Liver (tissue), 9 donors: Measurements from ENCODE around the gene CACNA1S. TPM values are rescaled to one million over a fixed set of nuclear protein-coding genes. Genes with fewer than 3 reads are reported as not detected.

ENCODE experiments used
- DNase-seq: peaks from one replicate; pipeline ENCODE4 v3.0.0-alpha.2; 2017; ENCODE audit warnings: low spot score
- H3K27ac ChIP-seq, 2 donors: one replicate each; pipeline ENCODE4 v1.7.0; 2013; ENCODE audit warnings: inconsistent platforms in 2 of 2, low read length in 2 of 2, control low read depth in 1 of 2, low read depth in 1 of 2, mild to moderate bottlenecking in 1 of 2
- H3K27me3 ChIP-seq, 4 donors: one replicate each; pipeline versions ENCODE4 v1.6.1 to v1.7.0; 2013; ENCODE audit warnings: low read length in 3 of 4, inconsistent platforms in 1 of 4, mild to moderate bottlenecking in 1 of 4, moderate library complexity in 1 of 4; ENCODE audit not compliant: control insufficient read depth in 4 of 4, insufficient read depth in 4 of 4
- H3K36me3 ChIP-seq, 4 donors: one replicate each; pipeline versions ENCODE4 v1.6.1 to v1.7.0; 2013; ENCODE audit warnings: low read length in 3 of 4, mild to moderate bottlenecking in 3 of 4, low read depth in 1 of 4, moderate library complexity in 1 of 4; ENCODE audit not compliant: control insufficient read depth in 4 of 4, insufficient read depth in 3 of 4
- H3K4me1 ChIP-seq, 4 donors: one replicate each; pipeline versions ENCODE4 v1.6.1 to v1.7.0; 2013; ENCODE audit warnings: low read length in 3 of 4, mild to moderate bottlenecking in 3 of 4, moderate library complexity in 1 of 4; ENCODE audit not compliant: control insufficient read depth in 4 of 4, insufficient read depth in 4 of 4
- H3K4me3 ChIP-seq, 3 donors: one replicate each; pipeline versions ENCODE4 v1.6.1 to v1.7.0; 2013; ENCODE audit warnings: low read length in 3 of 3, control low read depth in 1 of 3, low read depth in 1 of 3, mild to moderate bottlenecking in 1 of 3
- H3K9ac ChIP-seq, 2 donors: one replicate each; pipeline ENCODE4 v1.7.0; 2013; ENCODE audit warnings: low read length in 2 of 2, mild to moderate bottlenecking in 2 of 2, moderate library complexity in 2 of 2, control low read depth in 1 of 2, low read depth in 1 of 2
- H3K9me3 ChIP-seq, 4 donors: one replicate each; pipeline versions ENCODE4 v1.6.1 to v1.7.0; 2013; ENCODE audit warnings: low read length in 3 of 4; ENCODE audit not compliant: control insufficient read depth in 4 of 4
- ATF3 ChIP-seq: IDR thresholded peaks from 2 replicates; pipeline ENCODE4 v1.6.1; 2016; ENCODE audit warnings: antibody characterized with exemption
- CTCF ChIP-seq: fragments of 150-350 bp; IDR thresholded peaks from 2 replicates; pipeline ENCODE4 v1.5.1; 2017; ENCODE audit warnings: improper control_type of control experiment, low read depth, low read length; ENCODE audit not compliant: missing input control
- EGR1 ChIP-seq, 2 donors: IDR thresholded peaks; 2 replicates each; pipeline ENCODE4 v1.6.1; 2016 to 2018; ENCODE audit warnings: antibody characterized with exemption in 2 of 2, low read depth in 2 of 2
- FOXA2 ChIP-seq: IDR thresholded peaks from 2 replicates; pipeline ENCODE4 v1.6.1; 2016; ENCODE audit warnings: antibody characterized with exemption
- GABPA ChIP-seq, 2 donors: IDR thresholded peaks in 1 of 2; conservative IDR thresholded peaks in 1 of 2; 2 replicates each; pipeline ENCODE4 v1.6.1; 2016; ENCODE audit warnings: antibody characterized with exemption in 2 of 2, mild to moderate bottlenecking in 1 of 2, moderate library complexity in 1 of 2
- HNF4A ChIP-seq, 2 donors: conservative IDR thresholded peaks; 2 replicates each; pipeline ENCODE4 v1.6.1; 2016; ENCODE audit warnings: antibody characterized with exemption in 2 of 2, mild to moderate bottlenecking in 2 of 2
- HNF4G ChIP-seq: IDR thresholded peaks from 2 replicates; pipeline ENCODE4 v1.6.1; 2016; ENCODE audit warnings: antibody characterized with exemption
- JUND ChIP-seq, 2 donors: IDR thresholded peaks; 2 replicates each; pipeline ENCODE4 v1.6.1; 2016; ENCODE audit warnings: antibody characterized with exemption in 2 of 2
- MAX ChIP-seq: IDR thresholded peaks from 2 replicates; pipeline ENCODE4 v1.6.1; 2016; ENCODE audit warnings: antibody characterized with exemption
- NR2F2 ChIP-seq: IDR thresholded peaks from 2 replicates; pipeline ENCODE4 v1.6.1; 2016; ENCODE audit warnings: antibody characterized with exemption
- RXRA ChIP-seq, 2 donors: IDR thresholded peaks; 2 replicates each; pipeline ENCODE4 v1.6.1; 2017 to 2018; ENCODE audit warnings: antibody characterized with exemption in 2 of 2, mild to moderate bottlenecking in 1 of 2
- SP1 ChIP-seq: IDR thresholded peaks from 2 replicates; pipeline ENCODE4 v1.6.1; 2018; ENCODE audit warnings: antibody characterized with exemption, mild to moderate bottlenecking
- TAF1 ChIP-seq: conservative IDR thresholded peaks from 2 replicates; pipeline ENCODE4 v1.6.1; 2016; ENCODE audit warnings: antibody characterized with exemption, mild to moderate bottlenecking
- YY1 ChIP-seq: IDR thresholded peaks from 2 replicates; pipeline ENCODE4 v1.6.1; 2016; ENCODE audit warnings: antibody characterized with exemption, mild to moderate bottlenecking
- ZBTB33 ChIP-seq: IDR thresholded peaks from 2 replicates; pipeline ENCODE4 v1.6.1; 2016; ENCODE audit warnings: antibody characterized with exemption
- WGBS: extraction: QIAGEN DNeasy Blood & Tissue Kit; methylation state at CpG from one replicate; pipeline ENCODE4 v1.1.7; 2013; 5-methylcytosine and 5-hydroxymethylcytosine counted together
- polyA plus RNA-seq, 2 donors: library from polyadenylated mRNA; stranded (reverse) in 1 of 2; unstranded in 1 of 2; fragments of 200-250 nt in 1 of 2; fragments of >200 nt in 1 of 2; fragmentation: Nextera tagmentation in 1 of 2; extraction: Ambion mirVana in 1 of 2; gene quantifications; one replicate each; pipeline versions ENCODE4 v1.2.1 to v1.2.3, GENCODE V29; 2013 to 2015
- total RNA-seq, 2 donors: library from RNA; depleted of rRNA; stranded (reverse); fragments of >200 nt; gene quantifications; one replicate each; pipeline ENCODE4 v1.2.3, GENCODE V29; 2014
- donor health status: healthy.
- donor health status: healthy.
- donor health status: healthy.
- donor health status: healthy.
- donor health status: healthy.

Gene CACNA1S
- total and polyA plus RNA-seq, 4 donors: under 0.01 to 0.33 TPM; not detected in 2

DNA sequence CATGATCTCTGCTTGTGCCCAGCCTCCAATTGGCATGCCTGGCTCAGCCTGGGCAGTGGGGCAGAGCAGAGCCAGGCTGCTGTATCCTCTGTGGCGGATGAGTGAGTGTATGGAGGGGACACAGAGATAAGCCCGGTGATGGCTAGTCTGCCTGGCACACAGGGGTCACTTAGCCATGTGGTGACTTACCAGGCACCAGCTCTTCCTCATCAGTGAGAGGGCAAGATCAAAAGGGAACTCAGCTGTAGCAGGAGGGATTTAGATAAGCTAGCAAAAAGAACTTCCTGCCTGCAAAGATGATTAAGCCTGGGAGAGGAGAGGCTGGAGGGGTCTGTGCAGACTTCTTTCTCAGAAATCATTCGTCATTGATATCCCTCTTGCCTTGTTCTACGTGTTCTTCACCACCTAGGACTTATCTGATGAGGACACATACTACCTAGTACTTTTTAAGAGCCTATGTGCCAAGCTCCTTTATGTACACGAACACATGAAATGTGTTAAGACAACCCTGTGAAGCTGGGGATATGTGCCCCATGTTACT is 96.6 kb downstream of the CACNA1S start (continued):
- TF ChIP-seq RXRA (IDR thresholded peaks at IDR 0.05) (no peak), NR2F2 (no peak), CTCF (no peak), SP1 (no peak), YY1 (no peak)

DNA sequence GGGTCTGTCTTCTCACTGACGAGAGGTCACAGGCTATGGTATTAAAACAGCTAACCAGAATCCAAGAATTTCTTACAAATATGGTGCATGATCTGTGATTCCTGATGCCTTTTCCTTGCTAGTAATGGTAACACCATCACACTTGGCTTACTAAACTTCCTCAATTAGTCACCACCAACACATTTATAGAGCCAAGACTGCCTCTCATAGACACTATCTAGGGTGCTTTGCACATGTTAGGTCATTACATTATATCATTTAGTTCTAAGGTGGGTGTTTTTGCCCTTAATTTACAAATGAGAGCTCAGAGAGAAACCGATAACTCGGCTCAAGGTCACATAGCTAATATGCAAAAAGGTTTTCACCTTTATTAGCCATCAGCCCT is 97.4 kb downstream of the CACNA1S start:
- Histone ChIP-seq H3K9me3 (no peaks in the 10 kb centered on the region), H3K27ac (no peak overlapping the region), H3K4me3 (no peak overlapping the region), H3K4me1 (peaks cover 0 to 7% (median 4%) of the 10 kb centered on the region in 4 donors), H3K36me3 (no peaks in the 10 kb centered on the region), H3K27me3 (no peaks in the 10 kb centered on the region), H3K9ac (no peak overlapping the region)
- TF ChIP-seq TAF1 (no peak), GABPA (IDR thresholded peaks at IDR 0.05 in 1 of 2, conservative IDR thresholded peaks at IDR 0.05 in 1 of 2) (no peak), HNF4A (conservative IDR thresholded peaks at IDR 0.05) (no peak), SP1 (no peak), HNF4G (no peak), JUND (IDR thresholded peaks at IDR 0.05) (no peak), MAX (no peak), NR2F2 (no peak), ZBTB33 (no peak), FOXA2 (no peak), EGR1 (IDR thresholded peaks at IDR 0.05; ENCODE audit: low read depth in 2 of 2) (no peak), RXRA (IDR thresholded peaks at IDR 0.05) (no peak), ATF3 (no peak), YY1 (no peak), CTCF (no peak)
- no peak for DNase-seq
- 84% methylated on average over 3 of the region's 3 CpGs for WGBS
